ENCODE data around the gene LEKR1. TPM values are rescaled to one million over a fixed set of nuclear protein-coding genes. Genes with fewer than 3 reads are reported as not detected.

The LEKR1 gene
- total and polyA plus RNA-seq, 2 of the 13 experiments (the other 11 are each of a cell fraction or from before 2014, with no cell fraction given), result 0.49 to 1.5 TPM

GRCh38 chr3:156919818-156920217 lies 93.7 kb downstream of the LEKR1 start:
- Histone ChIP-seq H3K9me3 (ENCODE audit: low read length) (no peaks in the 10 kb centered on the region), H3K4me1 (ENCODE audit: insufficient read depth, low read length) (no peaks in the 10 kb centered on the region), H3K4me2 (ENCODE audit: low read depth, low read length) (no peak overlapping the region), H4K20me1 (ENCODE audit: insufficient read depth, low read length) (no peaks in the 10 kb centered on the region), H3K27ac (ENCODE audit: extremely low read length, insufficient read depth, low read length) (no peak overlapping the region), H3K79me2 (ENCODE audit: insufficient read depth, low read length) (no peaks in the 10 kb centered on the region), H3K27me3 (ENCODE audit: control insufficient read depth in 1 of 2, insufficient read depth in 2 of 2, low read length in 2 of 2) (no peaks in the 10 kb centered on the region), H3K9ac (ENCODE audit: insufficient read depth, low read depth, low read length) (no peak overlapping the region), H3K4me3 (replicated peaks in 1 of 3; ENCODE audit: insufficient read depth in 1 of 3, low read depth in 2 of 3, low read length in 3 of 3) (no peak overlapping the region), H2AFZ (ENCODE audit: low read length) (no peak overlapping the region), H3K36me3 (replicated peaks in 1 of 2; ENCODE audit: control insufficient read depth in 1 of 2, insufficient read depth in 2 of 2, low read length in 2 of 2) (no peaks in the 10 kb centered on the region)
- no TSS peak for BruUV-seq (replicated peaks)
- 23% methylated on average over 3 of the region's 3 CpGs for WGBS (ENCODE audit: low lambda C conversion rate)
- intact Hi-C loops (cut with micrococcal nuclease; ENCODE audit: unreplicated experiment) (no loop called here), in situ Hi-C loops (cut with HindIII; ENCODE audit: extremely low pct_ligation_motif_present, low pct_unique_long_range_greater_than_20kb) (no loop called here)
- ChIA-PET POLR2A (no interaction called here), CTCF (ENCODE audit: low intra/inter-chr PET ratio, low total read pairs) (no interaction called here)
- ATAC-seq, result no peak
- no peak for FAIRE-seq
- peak; percentile 70; the same call in 1 of the 2 replicates for TF ChIP-seq RAD51 (IDR thresholded peaks at IDR 0.05; ENCODE audit: borderline replicate concordance)
- TF ChIP-seq NFYC (CRISPR knock-in tag; IDR thresholded peaks at IDR 0.05), result no peak
- no peak for DNase-seq (ENCODE audit: low spot score)

GRCh38 chr3:156920399-156920798 lies 94.2 kb downstream of the LEKR1 start:
- Histone ChIP-seq H3K9me3 (ENCODE audit: low read length) (no peaks in the 10 kb centered on the region), H4K20me1 (ENCODE audit: insufficient read depth, low read length) (no peaks in the 10 kb centered on the region), H3K27ac (ENCODE audit: extremely low read length, insufficient read depth, low read length) (no peak overlapping the region), H3K9ac (ENCODE audit: insufficient read depth, low read depth, low read length) (no peak overlapping the region), H3K27me3 (ENCODE audit: control insufficient read depth in 1 of 2, insufficient read depth in 2 of 2, low read length in 2 of 2) (no peaks in the 10 kb centered on the region), H3K4me2 (ENCODE audit: low read depth, low read length) (no peak overlapping the region), H3K79me2 (ENCODE audit: insufficient read depth, low read length) (no peaks in the 10 kb centered on the region), H2AFZ (ENCODE audit: low read length) (no peak overlapping the region), H3K4me3 (replicated peaks in 1 of 3; ENCODE audit: insufficient read depth in 1 of 3, low read depth in 2 of 3, low read length in 3 of 3) (no peak overlapping the region), H3K36me3 (replicated peaks in 1 of 2; ENCODE audit: control insufficient read depth in 1 of 2, insufficient read depth in 2 of 2, low read length in 2 of 2) (no peaks in the 10 kb centered on the region), H3K4me1 (ENCODE audit: insufficient read depth, low read length) (no peaks in the 10 kb centered on the region)
- BruUV-seq (replicated peaks), result no TSS peak
- TF ChIP-seq MED8 (CRISPR knock-in tag; IDR thresholded peaks at IDR 0.05; ENCODE audit: insufficient replicate concordance) (no peak), ARID3A (IDR thresholded peaks at IDR 0.05; ENCODE audit: low read depth, low read length) (no peak), ZBTB42 (CRISPR knock-in tag; IDR thresholded peaks at IDR 0.05) (no peak), ZNF280D (CRISPR knock-in tag; IDR thresholded peaks at IDR 0.05) (no peak), MTA3 (CRISPR knock-in tag; IDR thresholded peaks at IDR 0.05) (no peak)
- ATAC-seq (no peak), DNase-seq (ENCODE audit: low spot score) (no peak), FAIRE-seq (no peak)
- 85% methylated on average over 1 of the region's 1 CpG for WGBS (ENCODE audit: low lambda C conversion rate)
- POLR2A ChIA-PET, result no interaction called here
- CTCF ChIA-PET (ENCODE audit: low intra/inter-chr PET ratio, low total read pairs), result no interaction called here
- intact Hi-C loops (cut with micrococcal nuclease; ENCODE audit: unreplicated experiment) (no loop called here), in situ Hi-C loops (cut with HindIII; ENCODE audit: extremely low pct_ligation_motif_present, low pct_unique_long_range_greater_than_20kb) (no loop called here)
